Prostate gland (tissue), 2 donors: Measurements from ENCODE around the gene SNRNP48. TPM values are rescaled to one million over a fixed set of nuclear protein-coding genes. Genes with fewer than 3 reads are reported as not detected.

Source experiments
- DNase-seq: peaks from one replicate; pipeline ENCODE4 v3.0.0-alpha.2; 2019; ENCODE audit warnings: low spot score
- H3K27ac ChIP-seq, 2 donors: fragments of 200-600 bp; sonication (generic); 2 replicates each; pipeline ENCODE4 v1.5.1; 2017 to 2019
- H3K27me3 ChIP-seq: fragments of 200-600 bp; sonication (generic); replicated peaks from 2 replicates; pipeline ENCODE4 v1.5.1; 2019; ENCODE audit not compliant: insufficient read depth
- H3K36me3 ChIP-seq, 2 donors: fragments of 200-600 bp; sonication (generic); 1 replicate in 1 of 2; 2 replicates in 1 of 2; pipeline versions ENCODE4 v1.5.1 to v1.8.1; 2017 to 2019
- H3K4me1 ChIP-seq: fragments of 200-600 bp; sonication (generic); replicated peaks from 2 replicates; pipeline ENCODE4 v1.5.1; 2019
- H3K4me3 ChIP-seq, 2 donors: fragments of 200-600 bp; sonication (generic); 2 replicates each; pipeline ENCODE4 v1.5.1; 2017 to 2019
- H3K9me3 ChIP-seq: fragments of 200-600 bp; sonication (generic); 2 replicates; pipeline ENCODE4 v1.5.1; 2017
- CTCF ChIP-seq, 4 experiments: fragments of 200-600 bp in 2 of 4; fragments of 450-650 bp in 2 of 4; sonication (generic) in 2 of 4; IDR thresholded peaks; 1 replicate in 3 of 4; 2 replicates in 1 of 4; pipeline ENCODE4 v1.5.1; 2016 to 2019; ENCODE audit warnings: antibody characterized with exemption in 4 of 4, mild to moderate bottlenecking in 2 of 4, moderate library complexity in 2 of 4
- POLR2A ChIP-seq: fragments of 450-650 bp; IDR thresholded peaks from one replicate; pipeline ENCODE4 v1.6.1; 2016; ENCODE audit warnings: antibody characterized with exemption, mild to moderate bottlenecking
- POLR2AphosphoS5 ChIP-seq: sonication (generic); formaldehyde crosslinking; IDR thresholded peaks from one replicate; pipeline ENCODE4 v1.6.1; 2017; ENCODE audit warnings: antibody characterized with exemption
- WGBS: methylation state at CpG from one replicate; pipeline ENCODE4 v1.1.5; 2018; 5-methylcytosine and 5-hydroxymethylcytosine counted together
- intact Hi-C: fragments of 100-400 bp; cut with DNase I; formaldehyde crosslinking; loops from one replicate; pipeline ENCODE4 v1.14.2; 2022
- total RNA-seq, 2 donors: library from RNA; depleted of rRNA; stranded (reverse); fragments of >200 nt; gene quantifications; one replicate each; pipeline ENCODE4 v1.1.0, GENCODE V29; 2016

SNRNP48 gene
- total RNA-seq, 2 donors from 2014 or later, result 13.1 to 19.9 TPM

- 84% methylated on average over 2 of the region's 2 CpGs for WGBS
- H3K9me3 ChIP-seq, result no peaks in the 10 kb centered on the region
- intact Hi-C loops, result no loop called here
- no peak overlapping the region for H3K4me3 ChIP-seq
- H3K27me3 ChIP-seq, result no peaks in the 10 kb centered on the region
- no peak for DNase-seq
- H3K36me3 ChIP-seq, result no peaks in the 10 kb centered on the region
- H3K4me1 ChIP-seq, result no peaks in the 10 kb centered on the region
- TF ChIP-seq CTCF (IDR thresholded peaks at IDR 0.05) (no peak), POLR2A (no peak), POLR2AphosphoS5 (no peak)
- no peak overlapping the region for H3K27ac ChIP-seq
Observed at GRCh38 chr6:7628479-7628878, 38.5 kb downstream of the SNRNP48 start.

GRCh38 chr6:7628909-7629308 lies 38.9 kb downstream of the SNRNP48 start:
- intact Hi-C loops, result no loop called here
- Histone ChIP-seq H3K9me3 (no peaks in the 10 kb centered on the region), H3K27me3 (no peaks in the 10 kb centered on the region), H3K4me3 (no peak overlapping the region), H3K27ac (no peak overlapping the region), H3K4me1 (no peaks in the 10 kb centered on the region), H3K36me3 (no peaks in the 10 kb centered on the region)
- WGBS, result 93% methylated on average over 11 of the region's 11 CpGs
- TF ChIP-seq POLR2A, result no peak
- no peak for DNase-seq

GRCh38 chr6:7629321-7629720 lies 39.3 kb downstream of the SNRNP48 start:
- no peak for DNase-seq
- TF ChIP-seq CTCF (IDR thresholded peaks at IDR 0.05) (no peak), POLR2AphosphoS5 (no peak), POLR2A (no peak)
- H3K27ac ChIP-seq, result no peak overlapping the region
- intact Hi-C loops, result no loop called here
- H3K4me3 ChIP-seq, result no peak overlapping the region
- WGBS, result 59% methylated on average over 2 of the region's 2 CpGs
- no peaks in the 10 kb centered on the region for H3K4me1 ChIP-seq
- H3K27me3 ChIP-seq, result no peaks in the 10 kb centered on the region
- H3K9me3 ChIP-seq, result no peaks in the 10 kb centered on the region
- H3K36me3 ChIP-seq, result no peaks in the 10 kb centered on the region

GRCh38 chr6:7630792-7631191 lies 40.8 kb downstream of the SNRNP48 start:
- no peaks in the 10 kb centered on the region for H3K4me1 ChIP-seq
- intact Hi-C loops, result no loop called here
- 89% methylated on average over 5 of the region's 5 CpGs for WGBS

GRCh38 chr6:7631466-7631865 lies 41.5 kb downstream of the SNRNP48 start:
- H3K9me3 ChIP-seq, result no peaks in the 10 kb centered on the region
- no peak overlapping the region for H3K4me3 ChIP-seq
- intact Hi-C loops, result no loop called here
- H3K27ac ChIP-seq, result no peak overlapping the region
- no peak for TF ChIP-seq POLR2A
- peak; percentile 49 for TF ChIP-seq POLR2AphosphoS5
- 29% methylated on average over 5 of the region's 5 CpGs for WGBS
- DNase-seq, result no peak
- H3K36me3 ChIP-seq, result no peaks in the 10 kb centered on the region
- H3K27me3 ChIP-seq, result no peaks in the 10 kb centered on the region
- no peaks in the 10 kb centered on the region for H3K4me1 ChIP-seq

More at GRCh38 chr6:7630792-7631191, 40.8 kb downstream of the SNRNP48 start:
- Histone ChIP-seq H3K27me3 (no peaks in the 10 kb centered on the region), H3K36me3 (no peaks in the 10 kb centered on the region), H3K4me3 (no peak overlapping the region), H3K9me3 (no peaks in the 10 kb centered on the region), H3K27ac (no peak overlapping the region)
- no peak for DNase-seq
- no peak for TF ChIP-seq POLR2A
- no peak for TF ChIP-seq POLR2AphosphoS5
- no peak for TF ChIP-seq CTCF (IDR thresholded peaks at IDR 0.05)

- WGBS, result 72% methylated on average over 9 of the region's 9 CpGs
- Histone ChIP-seq H3K4me3 (no peak overlapping the region), H3K27ac (no peak overlapping the region), H3K27me3 (no peaks in the 10 kb centered on the region), H3K9me3 (no peaks in the 10 kb centered on the region), H3K4me1 (no peaks in the 10 kb centered on the region), H3K36me3 (no peaks in the 10 kb centered on the region)
- intact Hi-C loops, result no loop called here
- TF ChIP-seq POLR2AphosphoS5 (no peak), POLR2A (no peak), CTCF (IDR thresholded peaks at IDR 0.05) (no peak)
- no peak for DNase-seq
Observed at GRCh38 chr6:7632501-7633290, 42.7 kb downstream of the SNRNP48 start.
